HCT116 (cell line): ENCODE results near the gene IMMP2L. TPM values are rescaled to one million over a fixed set of nuclear protein-coding genes. Genes with fewer than 3 reads are reported as not detected.

Source experiments
- ATAC-seq: fragments of 200-7000 bp; cut with Tn5 transposase; 2 replicates; pipeline ENCODE4 v1.9.1; 2020; ENCODE audit warnings: mild to moderate bottlenecking, moderate library complexity
- BruUV-seq: library from RNA; stranded (reverse); fragments of 400-500 nt; replicated peaks from 2 replicates; lab custom pipeline; 2021; lab: Mats Ljungman, UMichigan
- CTCF ChIA-PET: fragments of 300-600 bp; sonication (Branson Sonifier 250); formaldehyde crosslinking; loops from one replicate; lab custom pipeline; 2021; ENCODE audit warnings: antibody characterized with exemption; lab: Charles Lee
- POLR2A ChIA-PET: fragments of 300-600, 350-600 bp; sonication (Branson Sonifier 250); formaldehyde crosslinking; loops from one replicate; lab custom pipeline; 2021; ENCODE audit warnings: antibody characterized with exemption; lab: Charles Lee
- RAD21 ChIA-PET, 2 experiments: fragments of 300-600 bp; sonication (Branson Sonifier 250); formaldehyde crosslinking; loops; one replicate each; lab custom pipeline; 2023; ENCODE audit warnings: low total read pairs in 2 of 2; ENCODE audit not compliant: uncharacterized antibody in 2 of 2, unreplicated experiment in 2 of 2, low non-redundant PET in 1 of 2; lab: Charles Lee
- DNase-seq: peaks from one replicate; pipeline ENCODE4 v3.0.0-alpha.2; 2010; ENCODE audit warnings: low read depth, low spot score
- H2AFZ ChIP-seq: fragments of 200-600 bp; shearing (Covaris generic), sonication (generic); 2 replicates; pipeline ENCODE4 v1.6.1; 2017; ENCODE audit warnings: low read depth, mixed run types, mixed read lengths, antibody characterized with exemption, low read length; ENCODE audit not compliant: poor library complexity, severe bottlenecking
- H3K27ac ChIP-seq: 2 replicates; pipeline ENCODE4 v1.5.1; 2012; ENCODE audit warnings: low read depth, low read length
- H3K27me3 ChIP-seq: fragments of 200-600 bp; sonication (generic); 2 replicates; pipeline ENCODE4 v1.6.1; 2016; ENCODE audit warnings: mixed run types, low read length, mixed read lengths; ENCODE audit not compliant: insufficient read depth
- H3K36me3 ChIP-seq, 2 experiments: fragments of 200-500 bp in 1 of 2; fragments of 200-600 bp in 1 of 2; sonication (Bioruptor generic) in 1 of 2; sonication (generic) in 1 of 2; 2 replicates each; pipeline versions ENCODE4 v1.5.1 to v1.6.1; 2014 to 2016; ENCODE audit warnings: low read length in 2 of 2, inconsistent platforms in 1 of 2, mixed read lengths in 1 of 2, mixed run types in 1 of 2; ENCODE audit not compliant: insufficient read depth in 2 of 2, control insufficient read depth in 1 of 2
- H3K4me1 ChIP-seq, 2 experiments: fragments of 200-600 bp in 1 of 2; sonication (generic) in 1 of 2; 2 replicates each; pipeline versions ENCODE4 v1.5.1 to v1.6.1; 2012 to 2017; ENCODE audit warnings: low read length in 2 of 2, inconsistent platforms in 1 of 2, mild to moderate bottlenecking in 1 of 2, mixed read lengths in 1 of 2, mixed run types in 1 of 2, moderate library complexity in 1 of 2; ENCODE audit not compliant: insufficient read depth in 2 of 2, control insufficient read depth in 1 of 2
- H3K4me2 ChIP-seq: fragments of 200-600 bp; sonication (generic); 2 replicates; pipeline ENCODE4 v1.6.1; 2017; ENCODE audit warnings: mixed run types, low read length, mixed read lengths
- H3K4me3 ChIP-seq, 2 experiments: fragments of 200-600 bp in 1 of 2; sonication (generic) in 1 of 2; replicated peaks in 1 of 2; 2 replicates each; pipeline ENCODE4 v1.5.1; 2011 to 2016; ENCODE audit warnings: low read length in 2 of 2, control low read depth in 1 of 2, low read depth in 1 of 2, mild to moderate bottlenecking in 1 of 2, mixed read lengths in 1 of 2, mixed run types in 1 of 2
- H3K79me2 ChIP-seq: fragments of 200-600 bp; sonication (generic); 2 replicates; pipeline ENCODE4 v1.6.1; 2017; ENCODE audit warnings: mild to moderate bottlenecking, mixed run types, low read length, moderate library complexity, mixed read lengths; ENCODE audit not compliant: insufficient read depth
- H3K9ac ChIP-seq: fragments of 200-600 bp; sonication (generic); 2 replicates; pipeline ENCODE4 v1.6.1; 2016; ENCODE audit warnings: low read length, mixed read lengths
- H3K9me2 ChIP-seq: fragments of 200-600 bp; sonication (generic), shearing (Covaris generic); 2 replicates; pipeline ENCODE4 v1.6.1; 2017; ENCODE audit warnings: mixed run types, mild to moderate bottlenecking, moderate library complexity; ENCODE audit not compliant: insufficient read depth
- H3K9me3 ChIP-seq, 2 experiments: fragments of 200-500 bp in 1 of 2; fragments of 200-600 bp in 1 of 2; sonication (Bioruptor generic) in 1 of 2; sonication (generic) in 1 of 2; 2 replicates each; pipeline ENCODE4 v1.6.1; 2014 to 2017; ENCODE audit warnings: low read length in 2 of 2, mixed read lengths in 2 of 2, inconsistent platforms in 1 of 2, low read depth in 1 of 2, mild to moderate bottlenecking in 1 of 2, mixed run types in 1 of 2, moderate library complexity in 1 of 2; ENCODE audit not compliant: control insufficient read depth in 1 of 2, insufficient read depth in 1 of 2
- H4K20me1 ChIP-seq: fragments of 200-600 bp; sonication (generic), shearing (Covaris generic); 2 replicates; pipeline ENCODE4 v1.6.1; 2017; ENCODE audit warnings: mixed run types, mild to moderate bottlenecking, moderate library complexity; ENCODE audit not compliant: insufficient read depth
- CEBPB ChIP-seq: IDR thresholded peaks from 2 replicates; pipeline ENCODE4 v1.6.1; 2012; ENCODE audit warnings: low read depth
- EZH2 ChIP-seq: fragments of 200-600 bp; sonication (generic); IDR thresholded peaks from 2 replicates; pipeline ENCODE4 v1.6.1; 2017; ENCODE audit warnings: antibody characterized with exemption, mixed run types
- POLR2A ChIP-seq: IDR thresholded peaks from 2 replicates; pipeline ENCODE4 v1.7.0; 2011; ENCODE audit warnings: borderline replicate concordance; ENCODE audit not compliant: insufficient read depth, insufficient read length; ENCODE audit errors: extremely low read depth
- POLR2AphosphoS5 ChIP-seq: IDR thresholded peaks from 2 replicates; pipeline ENCODE4 v1.6.1; 2011; ENCODE audit warnings: mild to moderate bottlenecking, low read depth, low read length, moderate library complexity
- YY1 ChIP-seq: IDR thresholded peaks from 2 replicates; pipeline ENCODE4 v1.6.1; 2011; ENCODE audit warnings: low read length, low read depth, moderate library complexity, mild to moderate bottlenecking; ENCODE audit not compliant: insufficient replicate concordance; ENCODE audit errors: extremely low read depth
- ZFX ChIP-seq: fragments of 450-650 bp; IDR thresholded peaks from 2 replicates; pipeline ENCODE4 v1.6.1; 2017
- intact Hi-C: fragments of 100-400 bp; cut with micrococcal nuclease; formaldehyde crosslinking; loops from 2 replicates; pipeline ENCODE4 v1.10.0; 2022
- total RNA-seq: library from RNA; stranded (reverse); gene quantifications from one replicate; pipeline ENCODE4 v1.2.1, GENCODE V29; 2021; ENCODE audit not compliant: unreplicated experiment
- TF ChIP-seq, protein P1 (sequence below): IDR thresholded peaks from 2 replicates; pipeline ENCODE4 v1.6.1; 2011; ENCODE audit warnings: mild to moderate bottlenecking, low read length, moderate library complexity; ENCODE audit not compliant: insufficient replicate concordance; ENCODE audit errors: extremely low read depth

The IMMP2L gene
- total RNA-seq, 1 experiment from 2014 or later = 21.1 TPM

- DNase-seq (no peak), ATAC-seq (no peak)
- H3K9me3 ChIP-seq = no peaks in the 10 kb centered on the region; a peak in 1 of 4 replicates
- no peak overlapping the region for H3K9ac ChIP-seq
- no peaks in the 10 kb centered on the region for H3K4me1 ChIP-seq
- H3K27ac ChIP-seq = no peak overlapping the region
- RAD21 ChIA-PET = no interaction called here
- H2AFZ ChIP-seq = no peak overlapping the region
- no peaks in the 10 kb centered on the region for H4K20me1 ChIP-seq
- no TSS peak for BruUV-seq
- no peaks in the 10 kb centered on the region for H3K36me3 ChIP-seq
- no peak overlapping the region for H3K4me2 ChIP-seq
- POLR2A ChIA-PET = no interaction called here
- no peak for TF ChIP-seq YY1
- no peak for TF ChIP-seq POLR2A
- TF ChIP-seq CEBPB = no peak
- intact Hi-C loops = no loop called here
- no peaks in the 10 kb centered on the region for H3K27me3 ChIP-seq
- CTCF ChIA-PET = no interaction called here
- H3K9me2 ChIP-seq = no peaks in the 10 kb centered on the region
- H3K79me2 ChIP-seq = no peaks in the 10 kb centered on the region
- H3K4me3 ChIP-seq = no peak overlapping the region
Measured at GRCh38 chr7:111517549-111517951, 44.7 kb downstream of the IMMP2L start.

- H3K27ac ChIP-seq = no peak overlapping the region
- no peaks in the 10 kb centered on the region for H3K36me3 ChIP-seq
- CTCF ChIA-PET = no interaction called here
- no peaks in the 10 kb centered on the region for H3K4me1 ChIP-seq
- no peaks in the 10 kb centered on the region; a peak in 1 of 4 replicates for H3K9me3 ChIP-seq
- POLR2A ChIA-PET = no interaction called here
- no peak overlapping the region for H3K4me2 ChIP-seq
- no peak for TF ChIP-seq ZFX
- TF ChIP-seq POLR2AphosphoS5 = no peak
- TF ChIP-seq EZH2 = no peak
- TF ChIP-seq, protein P1, sequence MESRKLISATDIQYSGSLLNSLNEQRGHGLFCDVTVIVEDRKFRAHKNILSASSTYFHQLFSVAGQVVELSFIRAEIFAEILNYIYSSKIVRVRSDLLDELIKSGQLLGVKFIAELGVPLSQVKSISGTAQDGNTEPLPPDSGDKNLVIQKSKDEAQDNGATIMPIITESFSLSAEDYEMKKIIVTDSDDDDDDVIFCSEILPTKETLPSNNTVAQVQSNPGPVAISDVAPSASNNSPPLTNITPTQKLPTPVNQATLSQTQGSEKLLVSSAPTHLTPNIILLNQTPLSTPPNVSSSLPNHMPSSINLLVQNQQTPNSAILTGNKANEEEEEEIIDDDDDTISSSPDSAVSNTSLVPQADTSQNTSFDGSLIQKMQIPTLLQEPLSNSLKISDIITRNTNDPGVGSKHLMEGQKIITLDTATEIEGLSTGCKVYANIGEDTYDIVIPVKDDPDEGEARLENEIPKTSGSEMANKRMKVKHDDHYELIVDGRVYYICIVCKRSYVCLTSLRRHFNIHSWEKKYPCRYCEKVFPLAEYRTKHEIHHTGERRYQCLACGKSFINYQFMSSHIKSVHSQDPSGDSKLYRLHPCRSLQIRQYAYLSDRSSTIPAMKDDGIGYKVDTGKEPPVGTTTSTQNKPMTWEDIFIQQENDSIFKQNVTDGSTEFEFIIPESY = no peak
- TF ChIP-seq, all 23 proteins: peak for 0
- Histone ChIP-seq H3K4me3 (no peak overlapping the region), H3K79me2 (no peaks in the 10 kb centered on the region), H2AFZ (no peak overlapping the region), H3K9ac (no peak overlapping the region), H3K9me2 (no peaks in the 10 kb centered on the region), H3K27me3 (no peaks in the 10 kb centered on the region), H4K20me1 (no peaks in the 10 kb centered on the region)
- intact Hi-C loops = no loop called here
- DNase-seq (no peak), ATAC-seq (no peak)
- BruUV-seq = no TSS peak
- RAD21 ChIA-PET = no interaction called here
Measured at GRCh38 chr7:111516612-111517011, 45.7 kb downstream of the IMMP2L start.
